ENCODE results near the gene GSX1. TPM values are rescaled to one million over a fixed set of nuclear protein-coding genes. Genes with fewer than 3 reads are reported as not detected.

The GSX1 gene
- total RNA-seq, 1 donor from 2014 or later = not detected

DNA sequence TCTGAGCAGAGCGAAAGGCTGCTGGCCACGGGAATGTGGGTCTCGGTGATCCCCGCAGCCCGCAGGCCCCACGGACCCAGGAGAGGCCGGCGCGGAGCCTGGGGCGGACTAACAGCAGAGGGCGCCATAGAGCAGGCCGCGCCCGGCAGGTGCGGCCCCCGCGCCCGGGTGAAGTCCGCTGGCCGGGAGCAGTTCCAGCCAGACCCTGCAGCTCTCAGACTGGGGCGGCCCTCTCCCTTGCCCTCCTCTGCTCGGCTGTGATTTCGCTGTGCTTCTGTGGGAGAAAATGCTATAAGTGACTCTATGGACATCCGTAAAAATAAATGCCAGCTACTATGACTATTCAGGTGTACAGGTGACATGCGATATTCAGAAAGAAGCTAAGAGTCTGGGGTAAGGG is 37.7 kb downstream of the GSX1 start:
- H3K9me3 ChIP-seq (ENCODE audit: low read depth) = no peaks in the 10 kb centered on the region
- H3K9ac ChIP-seq = no peak overlapping the region
- H3F3A ChIP-seq (ENCODE audit: low read depth) = peaks cover 7% of the 10 kb centered on the region
- TF ChIP-seq EZH2 (IDR thresholded peaks at IDR 0.05) (peak; percentile 85), EZH2phosphoT487 (IDR thresholded peaks at IDR 0.05) (no peak)
- TF ChIP-seq, protein P1, sequence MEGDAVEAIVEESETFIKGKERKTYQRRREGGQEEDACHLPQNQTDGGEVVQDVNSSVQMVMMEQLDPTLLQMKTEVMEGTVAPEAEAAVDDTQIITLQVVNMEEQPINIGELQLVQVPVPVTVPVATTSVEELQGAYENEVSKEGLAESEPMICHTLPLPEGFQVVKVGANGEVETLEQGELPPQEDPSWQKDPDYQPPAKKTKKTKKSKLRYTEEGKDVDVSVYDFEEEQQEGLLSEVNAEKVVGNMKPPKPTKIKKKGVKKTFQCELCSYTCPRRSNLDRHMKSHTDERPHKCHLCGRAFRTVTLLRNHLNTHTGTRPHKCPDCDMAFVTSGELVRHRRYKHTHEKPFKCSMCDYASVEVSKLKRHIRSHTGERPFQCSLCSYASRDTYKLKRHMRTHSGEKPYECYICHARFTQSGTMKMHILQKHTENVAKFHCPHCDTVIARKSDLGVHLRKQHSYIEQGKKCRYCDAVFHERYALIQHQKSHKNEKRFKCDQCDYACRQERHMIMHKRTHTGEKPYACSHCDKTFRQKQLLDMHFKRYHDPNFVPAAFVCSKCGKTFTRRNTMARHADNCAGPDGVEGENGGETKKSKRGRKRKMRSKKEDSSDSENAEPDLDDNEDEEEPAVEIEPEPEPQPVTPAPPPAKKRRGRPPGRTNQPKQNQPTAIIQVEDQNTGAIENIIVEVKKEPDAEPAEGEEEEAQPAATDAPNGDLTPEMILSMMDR (IDR thresholded peaks at IDR 0.05) = peak; percentile 93
- H3K4me3 ChIP-seq = no peak overlapping the region
- H3K27ac ChIP-seq = no peak overlapping the region
- Mint-ChIP-seq H3K36me3 (no peaks in the 10 kb centered on the region), H3K27me3 (ENCODE audit: insufficient read depth, low read depth) (peaks cover 55% of the 10 kb centered on the region), H3K4me1 (no peaks in the 10 kb centered on the region), H3K9me3 (no peaks in the 10 kb centered on the region), H3K4me3 (no peak overlapping the region), H3K27ac (no peak overlapping the region)
- H3K79me2 ChIP-seq (ENCODE audit: low read depth) = no peaks in the 10 kb centered on the region
- no peaks in the 10 kb centered on the region for H3K4me1 ChIP-seq
- H2AFZ ChIP-seq (replicated peaks) = no peak overlapping the region
- H3K27me3 ChIP-seq = peaks cover 100% of the 10 kb centered on the region
- DNase-seq (ENCODE audit: low spot score) = peak; percentile 88
- peak overlapping the region; percentile 50 for H3K4me2 ChIP-seq
- no peaks in the 10 kb centered on the region for H3K36me3 ChIP-seq
- H4K20me1 ChIP-seq (ENCODE audit: low read depth) = peaks cover 14% of the 10 kb centered on the region

DNA sequence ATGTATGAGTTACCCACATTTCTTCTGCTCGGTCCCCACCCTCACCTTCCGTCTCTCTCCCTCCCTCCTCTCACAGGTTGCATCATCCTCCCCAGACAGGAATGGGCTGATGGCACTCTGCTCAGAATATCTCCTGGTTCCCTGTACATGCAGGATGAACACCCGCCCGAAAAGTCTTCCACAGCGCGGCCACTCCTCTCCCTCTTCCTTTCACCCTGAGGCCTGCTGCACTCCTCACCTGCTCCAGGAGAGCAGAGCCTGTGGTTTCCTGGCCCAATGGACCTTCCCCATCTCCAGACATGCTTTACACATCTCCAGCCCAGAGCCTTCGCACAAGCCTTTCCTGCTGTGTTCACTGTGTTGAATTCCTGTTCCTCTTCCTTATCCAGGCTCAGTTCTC is 40.9 kb downstream of the GSX1 start:
- no peak for DNase-seq (ENCODE audit: low spot score)
- Mint-ChIP-seq H3K27ac (no peak overlapping the region), H3K4me3 (no peak overlapping the region), H3K9me3 (no peaks in the 10 kb centered on the region), H3K4me1 (no peaks in the 10 kb centered on the region), H3K36me3 (no peaks in the 10 kb centered on the region), H3K27me3 (ENCODE audit: insufficient read depth, low read depth) (peaks cover 34% of the 10 kb centered on the region)
- H3K4me2 ChIP-seq = no peak overlapping the region
- H3K9me3 ChIP-seq (ENCODE audit: low read depth) = no peaks in the 10 kb centered on the region
- H2AFZ ChIP-seq (replicated peaks) = no peak overlapping the region
- H3K9ac ChIP-seq = no peak overlapping the region
- H3K79me2 ChIP-seq (ENCODE audit: low read depth) = no peaks in the 10 kb centered on the region
- no peaks in the 10 kb centered on the region for H3K4me1 ChIP-seq
- no peak for TF ChIP-seq EZH2 (IDR thresholded peaks at IDR 0.05)
- TF ChIP-seq, protein P1 (IDR thresholded peaks at IDR 0.05) = no peak
- no peaks in the 10 kb centered on the region for H3K36me3 ChIP-seq
- peaks cover 7% of the 10 kb centered on the region for H3F3A ChIP-seq (ENCODE audit: low read depth)
- no peak overlapping the region for H3K27ac ChIP-seq
- no peak overlapping the region for H3K4me3 ChIP-seq
- H4K20me1 ChIP-seq (ENCODE audit: low read depth) = peaks cover 12% of the 10 kb centered on the region
- peaks cover 100% of the 10 kb centered on the region for H3K27me3 ChIP-seq

DNA sequence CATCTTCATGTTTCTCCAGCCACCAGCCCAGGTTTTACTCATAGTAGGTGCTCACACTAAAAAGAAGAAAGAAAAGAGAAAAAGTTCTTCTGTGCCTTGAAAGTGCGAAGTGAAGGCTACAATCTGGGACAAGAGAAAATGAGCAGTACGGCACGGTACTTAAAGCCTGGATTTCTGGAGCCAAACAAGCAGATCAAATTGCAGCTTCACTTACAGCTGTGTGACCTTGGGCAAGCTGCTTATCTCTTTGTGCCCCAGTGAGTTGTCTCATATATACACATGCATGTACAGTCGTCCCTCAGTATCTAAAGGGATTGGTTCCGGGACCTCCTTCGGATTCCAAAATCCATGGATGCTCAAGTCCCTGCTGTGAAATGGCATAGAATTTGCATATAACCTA is 41.8 kb downstream of the GSX1 start:
- Mint-ChIP-seq H3K36me3 (no peaks in the 10 kb centered on the region), H3K27ac (no peak overlapping the region), H3K9me3 (no peaks in the 10 kb centered on the region), H3K4me3 (no peak overlapping the region), H3K27me3 (ENCODE audit: insufficient read depth, low read depth) (peaks cover 34% of the 10 kb centered on the region), H3K4me1 (no peaks in the 10 kb centered on the region)
- no peaks in the 10 kb centered on the region for H3K79me2 ChIP-seq (ENCODE audit: low read depth)
- H3K27me3 ChIP-seq = peaks cover 100% of the 10 kb centered on the region
- peaks cover 7% of the 10 kb centered on the region for H3F3A ChIP-seq (ENCODE audit: low read depth)
- TF ChIP-seq, protein P1 (IDR thresholded peaks at IDR 0.05) = no peak
- TF ChIP-seq EZH2 (IDR thresholded peaks at IDR 0.05) (no peak), EZH2phosphoT487 (IDR thresholded peaks at IDR 0.05) (no peak)
- no peaks in the 10 kb centered on the region for H3K9me3 ChIP-seq (ENCODE audit: low read depth)
- no peak for DNase-seq (ENCODE audit: low spot score)
- H3K4me1 ChIP-seq = no peaks in the 10 kb centered on the region
- H2AFZ ChIP-seq (replicated peaks) = no peak overlapping the region
- no peak overlapping the region for H3K27ac ChIP-seq
- no peaks in the 10 kb centered on the region for H3K36me3 ChIP-seq
- no peak overlapping the region for H3K4me3 ChIP-seq
- no peak overlapping the region for H3K4me2 ChIP-seq
- no peak overlapping the region for H3K9ac ChIP-seq
- peaks cover 12% of the 10 kb centered on the region for H4K20me1 ChIP-seq (ENCODE audit: low read depth)

Measured in neural progenitor cell (in vitro differentiated cells).